ENCODE results near the gene PRDM16. TPM values are rescaled to one million over a fixed set of nuclear protein-coding genes. Genes with fewer than 3 reads are reported as not detected.

PRDM16 gene
- total RNA-seq, 1 donor, result 6.5 TPM

DNA sequence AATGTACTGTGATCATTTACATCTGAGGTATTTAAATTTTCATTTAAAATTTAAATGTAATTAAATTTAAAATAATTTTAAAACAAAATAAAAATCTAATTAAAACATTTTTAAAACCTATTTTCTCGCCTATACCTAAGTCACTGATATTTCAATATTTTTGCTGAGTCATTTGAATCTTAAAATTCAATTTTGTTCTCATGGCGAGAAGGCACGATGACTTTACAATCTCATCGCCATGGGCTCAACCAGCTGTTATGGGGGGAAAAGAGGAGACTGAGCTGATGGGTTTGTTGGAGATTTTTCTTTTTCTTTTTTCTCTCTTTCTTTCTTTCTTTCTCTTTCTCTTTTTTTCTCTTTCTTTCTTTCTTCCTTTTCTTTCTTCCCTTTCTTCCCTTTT, 89.3 kb downstream of the PRDM16 start:
- no peaks in the 10 kb centered on the region for H3K4me1 ChIP-seq (ENCODE audit: insufficient read depth, low read length)
- peaks cover 3% of the 10 kb centered on the region for H3K27me3 ChIP-seq (ENCODE audit: insufficient read depth, low read length)
- no peak overlapping the region for H2AFZ ChIP-seq (ENCODE audit: low read length)
- no peak overlapping the region for H3K4me2 ChIP-seq (ENCODE audit: insufficient read depth, low read length)
- H3K27ac ChIP-seq (ENCODE audit: low read depth, low read length), result no peak overlapping the region
- no peak for DNase-seq (ENCODE audit: insufficient read length, low spot score, missing footprints)
- no peaks in the 10 kb centered on the region for H3K36me3 ChIP-seq (ENCODE audit: insufficient read depth, low read length)
- H4K20me1 ChIP-seq (ENCODE audit: insufficient read depth, low read length), result peaks cover 7% of the 10 kb centered on the region
- no peaks in the 10 kb centered on the region for H3K9me3 ChIP-seq (ENCODE audit: low read depth, low read length)
- TF ChIP-seq, protein P1, sequence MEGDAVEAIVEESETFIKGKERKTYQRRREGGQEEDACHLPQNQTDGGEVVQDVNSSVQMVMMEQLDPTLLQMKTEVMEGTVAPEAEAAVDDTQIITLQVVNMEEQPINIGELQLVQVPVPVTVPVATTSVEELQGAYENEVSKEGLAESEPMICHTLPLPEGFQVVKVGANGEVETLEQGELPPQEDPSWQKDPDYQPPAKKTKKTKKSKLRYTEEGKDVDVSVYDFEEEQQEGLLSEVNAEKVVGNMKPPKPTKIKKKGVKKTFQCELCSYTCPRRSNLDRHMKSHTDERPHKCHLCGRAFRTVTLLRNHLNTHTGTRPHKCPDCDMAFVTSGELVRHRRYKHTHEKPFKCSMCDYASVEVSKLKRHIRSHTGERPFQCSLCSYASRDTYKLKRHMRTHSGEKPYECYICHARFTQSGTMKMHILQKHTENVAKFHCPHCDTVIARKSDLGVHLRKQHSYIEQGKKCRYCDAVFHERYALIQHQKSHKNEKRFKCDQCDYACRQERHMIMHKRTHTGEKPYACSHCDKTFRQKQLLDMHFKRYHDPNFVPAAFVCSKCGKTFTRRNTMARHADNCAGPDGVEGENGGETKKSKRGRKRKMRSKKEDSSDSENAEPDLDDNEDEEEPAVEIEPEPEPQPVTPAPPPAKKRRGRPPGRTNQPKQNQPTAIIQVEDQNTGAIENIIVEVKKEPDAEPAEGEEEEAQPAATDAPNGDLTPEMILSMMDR (IDR thresholded peaks at IDR 0.05; ENCODE audit: extremely low read depth, low read depth, low read length), result no peak
- H3K4me3 ChIP-seq (ENCODE audit: insufficient read depth, low read length), result no peak overlapping the region
- no peaks in the 10 kb centered on the region for H3K79me2 ChIP-seq (ENCODE audit: insufficient read depth, low read length)

DNA sequence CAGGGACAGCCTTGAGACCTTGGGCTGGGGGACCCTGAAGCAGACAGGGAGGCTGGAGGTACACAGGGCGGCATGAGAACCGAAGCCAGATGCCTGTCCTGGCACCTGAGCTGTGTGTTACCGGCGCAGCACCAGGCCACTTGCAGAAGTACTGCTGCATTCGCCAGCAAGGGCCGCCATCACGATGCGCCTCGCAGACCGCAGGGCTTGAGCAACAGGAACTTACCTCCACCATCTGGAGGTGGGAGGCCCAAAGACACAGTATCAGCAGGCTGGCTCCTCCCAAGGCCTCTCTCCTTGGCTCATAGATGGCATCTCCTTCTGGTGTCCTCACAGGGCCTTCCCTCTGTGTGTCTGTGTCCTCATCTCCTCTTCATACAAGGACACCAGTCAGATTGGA, 90.1 kb downstream of the PRDM16 start:
- TF ChIP-seq, protein P1 (IDR thresholded peaks at IDR 0.05; ENCODE audit: extremely low read depth, low read depth, low read length), result no peak
- no peak overlapping the region for H2AFZ ChIP-seq (ENCODE audit: low read length)
- no peaks in the 10 kb centered on the region for H3K4me1 ChIP-seq (ENCODE audit: insufficient read depth, low read length)
- no peak overlapping the region for H3K4me3 ChIP-seq (ENCODE audit: insufficient read depth, low read length)
- H3K9me3 ChIP-seq (ENCODE audit: low read depth, low read length), result no peaks in the 10 kb centered on the region
- peaks cover 7% of the 10 kb centered on the region for H4K20me1 ChIP-seq (ENCODE audit: insufficient read depth, low read length)
- H3K36me3 ChIP-seq (ENCODE audit: insufficient read depth, low read length), result no peaks in the 10 kb centered on the region
- H3K27ac ChIP-seq (ENCODE audit: low read depth, low read length), result no peak overlapping the region
- H3K4me2 ChIP-seq (ENCODE audit: insufficient read depth, low read length), result no peak overlapping the region
- peaks cover 3% of the 10 kb centered on the region for H3K27me3 ChIP-seq (ENCODE audit: insufficient read depth, low read length)
- DNase-seq (ENCODE audit: insufficient read length, low spot score, missing footprints), result no peak
- no peaks in the 10 kb centered on the region for H3K79me2 ChIP-seq (ENCODE audit: insufficient read depth, low read length)

DNA sequence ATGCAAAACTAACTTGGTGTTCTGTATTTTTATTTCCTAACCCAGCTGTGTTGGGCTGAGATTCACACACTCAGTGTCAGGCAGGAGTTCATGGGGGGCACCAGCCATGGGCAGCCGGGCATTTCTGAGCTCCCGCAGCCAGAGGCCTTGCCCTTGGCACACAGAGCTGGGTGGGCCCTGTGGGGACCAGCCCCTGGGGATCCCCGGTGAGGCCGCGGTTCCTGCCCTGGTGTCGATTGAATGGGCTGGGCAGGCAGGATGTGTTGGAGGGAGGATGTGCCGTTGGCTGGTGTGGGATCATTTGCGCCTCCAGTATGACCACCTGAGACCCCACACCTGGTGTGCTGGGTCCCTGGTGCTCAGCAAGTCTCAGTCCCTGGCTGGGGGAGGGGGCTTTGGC, 91.0 kb downstream of the PRDM16 start:
- H3K4me2 ChIP-seq (ENCODE audit: insufficient read depth, low read length), result no peak overlapping the region
- no peaks in the 10 kb centered on the region for H3K36me3 ChIP-seq (ENCODE audit: insufficient read depth, low read length)
- no peaks in the 10 kb centered on the region for H3K9me3 ChIP-seq (ENCODE audit: low read depth, low read length)
- H4K20me1 ChIP-seq (ENCODE audit: insufficient read depth, low read length), result peaks cover 7% of the 10 kb centered on the region
- H3K4me3 ChIP-seq (ENCODE audit: insufficient read depth, low read length), result no peak overlapping the region
- TF ChIP-seq, protein P1 (IDR thresholded peaks at IDR 0.05; ENCODE audit: extremely low read depth, low read depth, low read length), result no peak
- no peak overlapping the region for H3K27ac ChIP-seq (ENCODE audit: low read depth, low read length)
- peaks cover 3% of the 10 kb centered on the region for H3K27me3 ChIP-seq (ENCODE audit: insufficient read depth, low read length)
- H2AFZ ChIP-seq (ENCODE audit: low read length), result no peak overlapping the region
- no peaks in the 10 kb centered on the region for H3K4me1 ChIP-seq (ENCODE audit: insufficient read depth, low read length)
- DNase-seq (ENCODE audit: insufficient read length, low spot score, missing footprints), result no peak
- H3K79me2 ChIP-seq (ENCODE audit: insufficient read depth, low read length), result no peaks in the 10 kb centered on the region

DNA sequence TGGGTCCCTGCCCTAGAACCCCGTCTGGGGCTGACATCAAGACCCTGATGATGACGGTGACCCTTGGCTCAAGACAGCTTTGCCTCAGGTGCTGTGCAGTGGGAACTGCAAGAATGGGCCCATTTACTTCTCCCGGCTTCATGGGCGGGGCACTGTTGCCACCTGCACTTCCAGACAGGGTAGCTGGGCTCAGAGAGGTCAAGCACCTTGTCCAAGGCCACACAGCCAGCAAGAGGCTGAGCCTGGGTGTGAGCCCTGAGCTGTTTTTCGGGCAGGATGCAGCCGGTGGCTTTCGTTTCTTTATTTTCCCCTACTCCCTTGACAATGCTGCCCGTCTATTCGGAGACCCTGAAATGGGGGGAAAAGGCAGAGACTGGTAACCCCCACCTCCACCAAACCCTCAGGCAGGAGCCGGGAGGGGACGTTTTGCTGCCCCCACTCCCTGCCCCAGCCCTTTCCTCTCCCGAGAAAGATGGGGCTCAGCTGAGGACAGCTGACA, 91.7 kb downstream of the PRDM16 start:
- Histone ChIP-seq H3K4me3 (ENCODE audit: insufficient read depth, low read length) (no peak overlapping the region), H4K20me1 (ENCODE audit: insufficient read depth, low read length) (peaks cover 7% of the 10 kb centered on the region), H3K79me2 (ENCODE audit: insufficient read depth, low read length) (no peaks in the 10 kb centered on the region), H3K4me1 (ENCODE audit: insufficient read depth, low read length) (no peaks in the 10 kb centered on the region), H3K27me3 (ENCODE audit: insufficient read depth, low read length) (peaks cover 3% of the 10 kb centered on the region), H3K9me3 (ENCODE audit: low read depth, low read length) (no peaks in the 10 kb centered on the region), H3K36me3 (ENCODE audit: insufficient read depth, low read length) (no peaks in the 10 kb centered on the region), H3K27ac (ENCODE audit: low read depth, low read length) (no peak overlapping the region), H2AFZ (ENCODE audit: low read length) (no peak overlapping the region), H3K4me2 (ENCODE audit: insufficient read depth, low read length) (no peak overlapping the region)
- TF ChIP-seq, protein P1 (IDR thresholded peaks at IDR 0.05; ENCODE audit: extremely low read depth, low read depth, low read length), result no peak
- no peak for DNase-seq (ENCODE audit: insufficient read length, low spot score, missing footprints)

Data from osteoblast (primary cell).